HEK293 (cell line): ENCODE results near the gene STRIT1.

Source experiments
- CTCF ChIA-PET: fragments of 350-600 bp; formaldehyde crosslinking; extraction: SDS; loops from one replicate; lab custom pipeline; 2021; ENCODE audit warnings: antibody characterized with exemption; lab: Yijun Ruan, JAX
- POLR2A ChIA-PET: fragments of 300-600 bp; formaldehyde crosslinking; extraction: SDS; loops from one replicate; lab custom pipeline; 2020; ENCODE audit warnings: antibody characterized with exemption, inconsistent platforms; lab: Yijun Ruan, JAX
- H3K27ac ChIP-seq: fragments of 200-500 bp; sonication (Bioruptor generic); 2 replicates; pipeline ENCODE4 v1.5.1; 2014; ENCODE audit warnings: low read depth, low read length, control low read depth, inconsistent platforms; ENCODE audit errors: extremely low read depth
- H3K36me3 ChIP-seq, 2 experiments: fragments of 200-500 bp in 1 of 2; sonication (Bioruptor generic) in 1 of 2; 1 replicate in 1 of 2; 2 replicates in 1 of 2; pipeline ENCODE4 v1.5.1; 2014 to 2017; ENCODE audit warnings: inconsistent platforms in 2 of 2, low read length in 2 of 2; ENCODE audit not compliant: control insufficient read depth in 2 of 2, insufficient read depth in 1 of 2
- H3K4me1 ChIP-seq: fragments of 200-500 bp; sonication (Bioruptor generic); 2 replicates; pipeline ENCODE4 v1.5.1; 2014; ENCODE audit warnings: mild to moderate bottlenecking, low read length, inconsistent platforms; ENCODE audit not compliant: control insufficient read depth, insufficient read depth
- H3K4me3 ChIP-seq: 2 replicates; pipeline ENCODE4 v1.5.1; 2011; ENCODE audit warnings: low read depth, mild to moderate bottlenecking, control low read depth, low read length, moderate library complexity
- H3K9me3 ChIP-seq: fragments of 200-500 bp; sonication (Bioruptor generic); 2 replicates; pipeline ENCODE4 v1.5.1; 2014; ENCODE audit warnings: low read depth, low read length, inconsistent platforms; ENCODE audit not compliant: control insufficient read depth, insufficient read depth
- EGR2 ChIP-seq: fragments of 450-650 bp; formaldehyde crosslinking; IDR thresholded peaks from 2 replicates; pipeline ENCODE4 v1.5.1; 2016; ENCODE audit warnings: low read depth, missing biosample characterization, missing genetic modification characterization
- GFI1B ChIP-seq: fragments of 450-650 bp; formaldehyde crosslinking; IDR thresholded peaks from 2 replicates; pipeline ENCODE4 v1.5.1; 2016; ENCODE audit warnings: missing biosample characterization, missing genetic modification characterization
- GLI4 ChIP-seq: fragments of 450-650 bp; formaldehyde crosslinking; IDR thresholded peaks from 2 replicates; pipeline ENCODE4 v1.5.1; 2016; ENCODE audit warnings: missing biosample characterization, missing genetic modification characterization
- GLIS1 ChIP-seq: fragments of 450-650 bp; formaldehyde crosslinking; IDR thresholded peaks from 2 replicates; pipeline ENCODE4 v1.5.1; 2016; ENCODE audit warnings: missing biosample characterization, missing genetic modification characterization
- MZF1 ChIP-seq: fragments of 450-650 bp; formaldehyde crosslinking; IDR thresholded peaks from 2 replicates; pipeline ENCODE4 v1.5.1; 2017; ENCODE audit warnings: missing biosample characterization, missing genetic modification characterization, borderline replicate concordance
- ZEB2 ChIP-seq: fragments of 450-650 bp; formaldehyde crosslinking; IDR thresholded peaks from 2 replicates; pipeline ENCODE4 v1.5.1; 2016; ENCODE audit warnings: missing biosample characterization, missing genetic modification characterization
- ZNF146 ChIP-seq: fragments of 450-650 bp; formaldehyde crosslinking; IDR thresholded peaks from 2 replicates; pipeline ENCODE4 v1.5.1; 2016; ENCODE audit warnings: missing biosample characterization, missing genetic modification characterization
- ZNF174 ChIP-seq: fragments of 450-650 bp; formaldehyde crosslinking; IDR thresholded peaks from 2 replicates; pipeline ENCODE4 v1.5.0; 2017; ENCODE audit warnings: missing biosample characterization, mild to moderate bottlenecking, missing genetic modification characterization
- ZNF184 ChIP-seq: fragments of 450-650 bp; IDR thresholded peaks from 2 replicates; pipeline ENCODE4 v1.5.1; 2018; ENCODE audit warnings: missing biosample characterization, mild to moderate bottlenecking, missing genetic modification characterization
- ZNF211 ChIP-seq: fragments of 450-650 bp; formaldehyde crosslinking; IDR thresholded peaks from 2 replicates; pipeline ENCODE4 v1.5.1; 2016; ENCODE audit warnings: low read depth, missing biosample characterization, missing genetic modification characterization
- ZNF24 ChIP-seq: fragments of 450-650 bp; formaldehyde crosslinking; IDR thresholded peaks from 2 replicates; pipeline ENCODE4 v1.5.1; 2016; ENCODE audit warnings: missing biosample characterization, missing genetic modification characterization
- ZNF366 ChIP-seq: fragments of 450-650 bp; formaldehyde crosslinking; conservative IDR thresholded peaks from 2 replicates; pipeline ENCODE4 v1.5.1; 2016; ENCODE audit warnings: missing biosample characterization, missing genetic modification characterization
- ZNF404 ChIP-seq: fragments of 450-650 bp; formaldehyde crosslinking; IDR thresholded peaks from 2 replicates; pipeline ENCODE4 v1.5.1; 2017; ENCODE audit warnings: missing biosample characterization, missing genetic modification characterization
- ZNF530 ChIP-seq: fragments of 450-650 bp; formaldehyde crosslinking; IDR thresholded peaks from 2 replicates; pipeline ENCODE4 v1.5.1; 2016; ENCODE audit warnings: low read depth, missing biosample characterization, missing genetic modification characterization
- ZNF571 ChIP-seq: fragments of 450-650 bp; formaldehyde crosslinking; IDR thresholded peaks from 2 replicates; pipeline ENCODE4 v1.5.0; 2017; ENCODE audit warnings: missing biosample characterization, missing genetic modification characterization
- ZNF626 ChIP-seq: fragments of 450-650 bp; sonication (Bioruptor Pico); formaldehyde crosslinking; IDR thresholded peaks from 2 replicates; pipeline ENCODE4 v1.5.1; 2018; ENCODE audit warnings: missing biosample characterization, missing genetic modification characterization, inconsistent platforms
- ZNF654 ChIP-seq: fragments of 450-650 bp; formaldehyde crosslinking; IDR thresholded peaks from 2 replicates; pipeline ENCODE4 v1.5.1; 2016; ENCODE audit warnings: low read depth, missing biosample characterization, missing genetic modification characterization
- ZNF660 ChIP-seq: fragments of 450-650 bp; IDR thresholded peaks from 2 replicates; pipeline ENCODE4 v1.5.1; 2018; ENCODE audit warnings: missing biosample characterization, mild to moderate bottlenecking, missing genetic modification characterization
- ZNF664 ChIP-seq: fragments of 450-650 bp; formaldehyde crosslinking; IDR thresholded peaks from 2 replicates; pipeline ENCODE4 v1.5.1; 2016; ENCODE audit warnings: missing biosample characterization, missing genetic modification characterization
- ZNF670 ChIP-seq: fragments of 450-650 bp; formaldehyde crosslinking; IDR thresholded peaks from 2 replicates; pipeline ENCODE4 v1.5.1; 2016; ENCODE audit warnings: missing biosample characterization, missing genetic modification characterization, low read depth
- TF ChIP-seq, protein P1 (sequence below): fragments of 450-650 bp; formaldehyde crosslinking; IDR thresholded peaks from 2 replicates; pipeline ENCODE4; 2016; ENCODE audit warnings: missing biosample characterization, missing genetic modification characterization
- TF ChIP-seq, protein P2 (sequence below): fragments of 450-650 bp; formaldehyde crosslinking; IDR thresholded peaks from 2 replicates; pipeline ENCODE4 v1.5.1; 2017; ENCODE audit warnings: missing biosample characterization, missing genetic modification characterization
- TF ChIP-seq, protein P3 (sequence below): fragments of 450-650 bp; formaldehyde crosslinking; IDR thresholded peaks from 2 replicates; pipeline ENCODE4 v1.5.1; 2016; ENCODE audit warnings: missing biosample characterization, missing genetic modification characterization
- TF ChIP-seq, protein P4 (sequence below): fragments of 450-650 bp; formaldehyde crosslinking; IDR thresholded peaks from 2 replicates; pipeline ENCODE4 v1.5.1; 2016; ENCODE audit warnings: missing biosample characterization, missing genetic modification characterization
- TF ChIP-seq, protein P5 (sequence below): fragments of 450-650 bp; formaldehyde crosslinking; IDR thresholded peaks from 2 replicates; pipeline ENCODE4 v1.5.1; 2016; ENCODE audit warnings: missing biosample characterization, missing genetic modification characterization

The STRIT1 gene

DNA sequence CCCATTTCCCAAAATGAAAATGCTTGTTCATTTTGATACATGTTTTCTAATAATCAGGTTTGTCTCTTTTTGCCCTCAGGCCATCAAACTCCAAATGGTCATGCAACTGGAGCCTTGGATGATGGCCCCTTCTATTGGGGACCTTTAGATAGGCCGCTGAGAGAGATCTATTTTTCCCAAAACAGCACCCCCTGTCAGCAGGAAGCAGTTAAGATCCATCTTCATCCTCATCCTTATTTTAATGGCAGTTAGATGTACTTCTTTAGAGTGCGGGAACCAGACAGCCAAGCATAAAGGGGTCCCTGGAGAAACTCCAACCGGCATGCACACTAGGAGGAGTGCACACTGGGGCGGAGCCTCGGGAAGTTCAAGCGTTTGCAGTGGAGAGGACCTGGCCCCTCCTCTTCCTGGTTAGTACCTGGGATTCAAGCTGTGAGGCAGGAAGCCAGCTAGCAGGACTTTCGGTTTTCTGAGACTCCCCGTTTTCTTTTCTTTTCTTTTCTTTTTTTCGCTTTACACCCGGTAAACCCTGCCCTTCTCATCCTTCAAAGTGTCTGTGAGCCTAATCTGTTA is 31.9 kb upstream of the STRIT1 start:
- Histone ChIP-seq H3K4me3 (no peak overlapping the region), H3K9me3 (no peaks in the 10 kb centered on the region), H3K27ac (no peak overlapping the region), H3K36me3 (no peaks in the 10 kb centered on the region), H3K4me1 (no peaks in the 10 kb centered on the region)
- TF ChIP-seq ZNF626 (tag by site-specific recombination) (no peak), ZNF146 (tag by site-specific recombination) (no peak), ZNF184 (no peak), ZNF530 (tag by site-specific recombination) (no peak), ZNF211 (tag by site-specific recombination) (no peak), GLIS1 (no peak), GFI1B (no peak)
- TF ChIP-seq, protein P1, sequence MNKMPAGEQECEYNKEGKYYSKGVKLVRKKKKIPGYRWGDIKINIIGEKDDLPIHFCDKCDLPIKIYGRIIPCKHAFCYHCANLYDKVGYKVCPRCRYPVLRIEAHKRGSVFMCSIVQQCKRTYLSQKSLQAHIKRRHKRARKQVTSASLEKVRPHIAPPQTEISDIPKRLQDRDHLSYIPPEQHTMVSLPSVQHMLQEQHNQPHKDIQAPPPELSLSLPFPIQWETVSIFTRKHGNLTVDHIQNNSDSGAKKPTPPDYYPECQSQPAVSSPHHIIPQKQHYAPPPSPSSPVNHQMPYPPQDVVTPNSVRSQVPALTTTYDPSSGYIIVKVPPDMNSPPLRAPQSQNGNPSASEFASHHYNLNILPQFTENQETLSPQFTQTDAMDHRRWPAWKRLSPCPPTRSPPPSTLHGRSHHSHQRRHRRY (tag by site-specific recombination), result no peak
- TF ChIP-seq, protein P2, sequence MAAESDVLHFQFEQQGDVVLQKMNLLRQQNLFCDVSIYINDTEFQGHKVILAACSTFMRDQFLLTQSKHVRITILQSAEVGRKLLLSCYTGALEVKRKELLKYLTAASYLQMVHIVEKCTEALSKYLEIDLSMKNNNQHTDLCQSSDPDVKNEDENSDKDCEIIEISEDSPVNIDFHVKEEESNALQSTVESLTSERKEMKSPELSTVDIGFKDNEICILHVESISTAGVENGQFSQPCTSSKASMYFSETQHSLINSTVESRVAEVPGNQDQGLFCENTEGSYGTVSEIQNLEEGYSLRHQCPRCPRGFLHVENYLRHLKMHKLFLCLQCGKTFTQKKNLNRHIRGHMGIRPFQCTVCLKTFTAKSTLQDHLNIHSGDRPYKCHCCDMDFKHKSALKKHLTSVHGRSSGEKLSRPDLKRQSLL (tag by site-specific recombination), result no peak
- POLR2A ChIA-PET, result no interaction called here
- CTCF ChIA-PET, result interaction anchor here (0.6 to 5.0 kb wide), 3 partner anchors 199 to 794 kb away, joined by 3 to 32 read pairs (median 5); no protein-coding TSS in a partner anchor

DNA sequence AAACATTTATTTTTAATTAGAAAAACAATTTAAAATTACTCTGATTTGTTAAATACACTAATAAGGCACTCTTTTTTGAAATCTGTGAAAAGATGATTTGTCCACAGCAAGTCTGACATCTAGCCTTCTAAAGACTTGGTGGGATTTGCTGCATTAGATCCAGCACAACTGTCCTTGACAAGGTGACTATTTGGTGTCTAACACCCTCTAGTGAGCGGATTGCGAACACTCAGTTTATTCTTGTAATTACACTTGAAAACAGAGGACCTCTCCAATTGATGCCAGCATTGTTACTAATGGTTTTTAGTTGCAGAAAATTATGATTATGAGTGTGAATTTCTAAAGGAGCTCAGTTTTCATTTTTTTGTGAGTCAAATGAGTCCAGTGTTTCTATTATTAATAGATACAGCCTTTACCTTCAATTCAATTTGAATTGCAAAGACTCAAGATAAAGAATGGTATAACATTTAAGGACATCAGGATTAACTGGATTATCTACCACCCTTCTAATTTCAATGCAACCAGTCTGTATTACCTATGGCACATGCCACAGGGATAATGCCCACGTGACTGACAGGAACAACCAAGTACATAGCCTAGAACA is 29.7 kb upstream of the STRIT1 start:
- CTCF ChIA-PET, result interaction anchor here (0.6 to 5.0 kb wide), 28 partner anchors 8 to 1227 kb away, joined by 3 to 32 read pairs (median 3); no protein-coding TSS in a partner anchor
- Histone ChIP-seq H3K9me3 (no peaks in the 10 kb centered on the region), H3K4me1 (no peaks in the 10 kb centered on the region), H3K4me3 (no peak overlapping the region), H3K36me3 (no peaks in the 10 kb centered on the region), H3K27ac (no peak overlapping the region)
- TF ChIP-seq, protein P3, sequence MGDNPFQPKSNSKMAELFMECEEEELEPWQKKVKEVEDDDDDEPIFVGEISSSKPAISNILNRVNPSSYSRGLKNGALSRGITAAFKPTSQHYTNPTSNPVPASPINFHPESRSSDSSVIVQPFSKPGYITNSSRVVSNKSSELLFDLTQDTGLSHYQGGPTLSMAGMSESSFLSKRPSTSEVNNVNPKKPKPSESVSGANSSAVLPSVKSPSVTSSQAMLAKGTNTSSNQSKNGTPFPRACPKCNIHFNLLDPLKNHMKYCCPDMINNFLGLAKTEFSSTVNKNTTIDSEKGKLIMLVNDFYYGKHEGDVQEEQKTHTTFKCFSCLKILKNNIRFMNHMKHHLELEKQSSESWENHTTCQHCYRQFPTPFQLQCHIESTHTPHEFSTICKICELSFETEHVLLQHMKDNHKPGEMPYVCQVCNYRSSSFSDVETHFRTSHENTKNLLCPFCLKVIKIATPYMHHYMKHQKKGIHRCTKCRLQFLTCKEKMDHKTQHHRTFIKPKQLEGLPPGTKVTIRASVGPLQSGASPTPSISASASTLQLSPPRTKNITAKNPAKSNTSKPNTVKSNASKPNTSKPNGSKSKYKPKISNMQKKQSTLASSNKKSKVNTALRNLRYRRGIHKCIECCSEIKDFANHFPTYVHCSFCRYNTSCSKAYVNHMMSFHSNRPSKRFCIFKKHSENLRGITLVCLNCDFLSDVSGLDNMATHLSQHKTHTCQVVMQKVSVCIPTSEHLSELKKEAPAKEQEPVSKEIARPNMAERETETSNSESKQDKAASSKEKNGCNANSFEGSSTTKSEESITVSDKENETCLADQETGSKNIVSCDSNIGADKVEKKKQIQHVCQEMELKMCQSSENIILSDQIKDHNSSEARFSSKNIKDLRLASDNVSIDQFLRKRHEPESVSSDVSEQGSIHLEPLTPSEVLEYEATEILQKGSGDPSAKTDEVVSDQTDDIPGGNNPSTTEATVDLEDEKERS, result no peak
- no peak for TF ChIP-seq ZNF571 (tag by site-specific recombination)
- TF ChIP-seq GLI4, result no peak
- no peak for TF ChIP-seq ZEB2 (tag by site-specific recombination)
- TF ChIP-seq, protein P4, sequence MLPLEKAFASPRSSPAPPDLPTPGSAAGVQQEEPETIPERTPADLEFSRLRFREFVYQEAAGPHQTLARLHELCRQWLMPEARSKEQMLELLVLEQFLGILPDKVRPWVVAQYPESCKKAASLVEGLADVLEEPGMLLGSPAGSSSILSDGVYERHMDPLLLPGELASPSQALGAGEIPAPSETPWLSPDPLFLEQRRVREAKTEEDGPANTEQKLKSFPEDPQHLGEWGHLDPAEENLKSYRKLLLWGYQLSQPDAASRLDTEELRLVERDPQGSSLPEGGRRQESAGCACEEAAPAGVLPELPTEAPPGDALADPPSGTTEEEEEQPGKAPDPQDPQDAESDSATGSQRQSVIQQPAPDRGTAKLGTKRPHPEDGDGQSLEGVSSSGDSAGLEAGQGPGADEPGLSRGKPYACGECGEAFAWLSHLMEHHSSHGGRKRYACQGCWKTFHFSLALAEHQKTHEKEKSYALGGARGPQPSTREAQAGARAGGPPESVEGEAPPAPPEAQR (tag by site-specific recombination), result no peak
- TF ChIP-seq EGR2, result no peak
- TF ChIP-seq GFI1B, result no peak
- no peak for TF ChIP-seq ZNF24 (tag by site-specific recombination)
- TF ChIP-seq ZNF664, result no peak
- no peak for TF ChIP-seq ZNF366 (tag by site-specific recombination)
- no peak for TF ChIP-seq ZNF404 (tag by site-specific recombination)
- peak; percentile 44; the same call in 1 of the 2 replicates for TF ChIP-seq ZNF660 (tag by site-specific recombination)
- TF ChIP-seq, protein P5, sequence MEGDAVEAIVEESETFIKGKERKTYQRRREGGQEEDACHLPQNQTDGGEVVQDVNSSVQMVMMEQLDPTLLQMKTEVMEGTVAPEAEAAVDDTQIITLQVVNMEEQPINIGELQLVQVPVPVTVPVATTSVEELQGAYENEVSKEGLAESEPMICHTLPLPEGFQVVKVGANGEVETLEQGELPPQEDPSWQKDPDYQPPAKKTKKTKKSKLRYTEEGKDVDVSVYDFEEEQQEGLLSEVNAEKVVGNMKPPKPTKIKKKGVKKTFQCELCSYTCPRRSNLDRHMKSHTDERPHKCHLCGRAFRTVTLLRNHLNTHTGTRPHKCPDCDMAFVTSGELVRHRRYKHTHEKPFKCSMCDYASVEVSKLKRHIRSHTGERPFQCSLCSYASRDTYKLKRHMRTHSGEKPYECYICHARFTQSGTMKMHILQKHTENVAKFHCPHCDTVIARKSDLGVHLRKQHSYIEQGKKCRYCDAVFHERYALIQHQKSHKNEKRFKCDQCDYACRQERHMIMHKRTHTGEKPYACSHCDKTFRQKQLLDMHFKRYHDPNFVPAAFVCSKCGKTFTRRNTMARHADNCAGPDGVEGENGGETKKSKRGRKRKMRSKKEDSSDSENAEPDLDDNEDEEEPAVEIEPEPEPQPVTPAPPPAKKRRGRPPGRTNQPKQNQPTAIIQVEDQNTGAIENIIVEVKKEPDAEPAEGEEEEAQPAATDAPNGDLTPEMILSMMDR (tag by site-specific recombination), result 0 out of 2 replicates have a peak, but pooled peaks have one; percentile 24
- TF ChIP-seq ZNF670 (tag by site-specific recombination), result no peak
- TF ChIP-seq ZNF174 (tag by site-specific recombination), result no peak
- TF ChIP-seq ZNF654 (tag by site-specific recombination), result peak; percentile 76
- TF ChIP-seq MZF1, result no peak
- POLR2A ChIA-PET, result no interaction called here
